Heart right ventricle (tissue), 16 donors: ENCODE data around the gene UNC5B. TPM values are rescaled to one million over a fixed set of nuclear protein-coding genes. Genes with fewer than 3 reads are reported as not detected.
A peak's percentile ranks its signal among the peaks of the same experiment; 100 is the strongest.

Experiments
- ATAC-seq, 8 donors: fragments of 200-7000 bp; cut with Tn5 transposase; one replicate each; pipeline ENCODE4 v1.9.1; 2020; ENCODE audit warnings: mild to moderate bottlenecking in 8 of 8, moderate library complexity in 8 of 8, moderate number of reproducible peaks in 1 of 8
- DNase-seq, 2 donors: peaks; one replicate each; pipeline ENCODE4 v3.0.0-alpha.2; 2020
- H3K27ac ChIP-seq, 10 donors: fragments of 200-600 bp; sonication (generic) in 2 of 10; one replicate each; pipeline versions ENCODE4 v1.5.0 to v1.8.0; 2020 to 2022; ENCODE audit warnings: mild to moderate bottlenecking in 3 of 10
- H3K27me3 ChIP-seq, 7 donors: fragments of 200-600 bp; one replicate each; pipeline ENCODE4 v1.8.0; 2021 to 2022; ENCODE audit warnings: mild to moderate bottlenecking in 2 of 7
- H3K36me3 ChIP-seq, 9 donors: fragments of 200-600 bp; sonication (generic) in 1 of 9; one replicate each; pipeline versions ENCODE4 v1.5.0 to v1.8.0; 2020 to 2022; ENCODE audit warnings: mild to moderate bottlenecking in 2 of 9
- H3K4me1 ChIP-seq, 9 donors: fragments of 200-600 bp; sonication (generic) in 1 of 9; one replicate each; pipeline versions ENCODE4 v1.5.0 to v1.8.0; 2020 to 2022; ENCODE audit warnings: mild to moderate bottlenecking in 4 of 9
- H3K4me3 ChIP-seq, 10 donors: fragments of 200-600 bp; sonication (generic) in 2 of 10; one replicate each; pipeline versions ENCODE4 v1.5.0 to v1.8.0; 2020 to 2022; ENCODE audit warnings: mild to moderate bottlenecking in 7 of 10, moderate library complexity in 2 of 10
- H3K9me3 ChIP-seq, 11 donors: fragments of 200-600 bp in 10 of 11; sonication (generic) in 2 of 11; one replicate each; pipeline versions ENCODE4 v1.5.0 to v1.8.0; 2013 to 2022; ENCODE audit warnings: mild to moderate bottlenecking in 2 of 11, control low read depth in 1 of 11, moderate library complexity in 1 of 11
- WGBS, 2 donors: extraction: QIAGEN DNeasy Blood & Tissue Kit; methylation state at CpG; one replicate each; pipeline ENCODE4 v1.1.7; 2013; ENCODE audit warnings: inconsistent platforms in 1 of 2; 5-methylcytosine and 5-hydroxymethylcytosine counted together
- intact Hi-C, 10 donors: fragments of 100-400 bp; cut with DNase I; formaldehyde crosslinking; loops; one replicate each; pipeline versions ENCODE4 v1.11.1 to v1.14.2; 2022
- polyA plus RNA-seq, 2 donors: library from polyadenylated mRNA; stranded (reverse); fragments of 200-250 nt; gene quantifications; one replicate each; pipeline ENCODE4 v1.2.3, GENCODE V29; 2013
- total RNA-seq, 10 donors: library from RNA; stranded (reverse); fragmentation: NEBNext Ultra II Directional in 3 of 10; extraction: Animal tissue kit (Norgen Biotek cat#: 25700) in 3 of 10; gene quantifications; one replicate each; pipeline versions ENCODE4 v1.2.1 to v1.2.4, GENCODE V29; 2021 to 2023
- TF ChIP-seq, protein P1 (sequence below), 9 donors: fragments of 200-600 bp; sonication (generic) in 2 of 9; IDR thresholded peaks; one replicate each; pipeline versions ENCODE4 v1.5.0 to v1.8.0; 2021 to 2022; ENCODE audit warnings: antibody characterized with exemption in 9 of 9, mild to moderate bottlenecking in 5 of 9, moderate library complexity in 1 of 9
- donor health status: Arrhythmogenic right ventricular cardiomyopathy.
- donor health status: ischemic (EF 13 %, LVEDD 7.1; RV severe dilation, severe dysfunction).
- donor health status: healthy with polysubstance abuse.
- donor health status: DM: no; HTN: yes; CAD: no.
- donor health status: DM: no; HTN: no; CAD: no.
- donor health status: ischemic (EF 25% LVEDD 6.9; RV normal size, moderate dysfunction).
- donor health status: ischemic (EF 25% LVEDD 5.7; RV mildly dilated, moderate dysfunction).
- donor health status: healthy.
- donor health status: DM: yes; HTN: yes; CAD: no.
- donor health status: Ischemic cardiomyopathy.
- donor health status: ischemic (EF 35%, LVEDD 5.7; RV mildly dilated, moderate dysfunction).
- donor health status: nonischemic (EF 11% LVEDD 7.7; RV severe dilation, severe dysfunction).
- donor health status: DM: yes; HTN: yes; CAD: no.
- donor health status: PGD.
- donor health status: ischemic (EF 29% LVEDD 5.4; RV normal size, mild dysfunction).
- donor health status: nonischemic (EF 23%, LVEDD 6.1; RV moderate dilation, normal function).

UNC5B gene
- total and polyA plus RNA-seq, 12 donors: 3.3 to 20.6 (median 12.1) TPM

DNA sequence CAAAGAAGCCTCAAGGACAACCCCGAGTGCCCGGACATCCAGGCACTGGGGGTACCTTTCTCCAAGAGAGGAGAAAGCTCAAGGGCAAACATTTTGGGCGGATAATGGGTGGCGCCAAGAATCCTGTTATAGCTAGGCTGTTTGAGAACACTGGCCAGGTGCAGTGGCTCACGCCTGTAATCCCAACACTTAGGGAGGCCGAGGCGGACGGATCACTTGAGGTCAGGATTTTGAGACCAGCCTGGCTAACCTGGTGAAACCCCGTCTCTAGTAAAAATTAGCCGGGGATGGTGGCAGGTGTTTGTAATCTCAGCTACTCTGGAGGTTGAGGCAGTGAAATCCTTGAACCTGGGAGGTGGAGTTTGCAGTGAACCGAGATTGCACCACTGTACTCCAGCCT lies 25.2 kb upstream of the UNC5B start:
- WGBS, 2 donors: 58 to 70% methylated on average over 11 of the region's 11 CpGs
- ATAC-seq: peak in 2 of 8 donors; percentile 6 to 26
- Histone ChIP-seq H3K9me3 (no peaks in the 10 kb centered on the region), H3K4me3 (no peak overlapping the region), H3K4me1 (peaks cover 0 to 31% (median 10%) of the 10 kb centered on the region in 9 donors), H3K27ac (no peak overlapping the region), H3K36me3 (no peaks in the 10 kb centered on the region), H3K27me3 (peaks cover 0 to 12% (median 0%) of the 10 kb centered on the region in 7 donors)
- TF ChIP-seq, protein P1, sequence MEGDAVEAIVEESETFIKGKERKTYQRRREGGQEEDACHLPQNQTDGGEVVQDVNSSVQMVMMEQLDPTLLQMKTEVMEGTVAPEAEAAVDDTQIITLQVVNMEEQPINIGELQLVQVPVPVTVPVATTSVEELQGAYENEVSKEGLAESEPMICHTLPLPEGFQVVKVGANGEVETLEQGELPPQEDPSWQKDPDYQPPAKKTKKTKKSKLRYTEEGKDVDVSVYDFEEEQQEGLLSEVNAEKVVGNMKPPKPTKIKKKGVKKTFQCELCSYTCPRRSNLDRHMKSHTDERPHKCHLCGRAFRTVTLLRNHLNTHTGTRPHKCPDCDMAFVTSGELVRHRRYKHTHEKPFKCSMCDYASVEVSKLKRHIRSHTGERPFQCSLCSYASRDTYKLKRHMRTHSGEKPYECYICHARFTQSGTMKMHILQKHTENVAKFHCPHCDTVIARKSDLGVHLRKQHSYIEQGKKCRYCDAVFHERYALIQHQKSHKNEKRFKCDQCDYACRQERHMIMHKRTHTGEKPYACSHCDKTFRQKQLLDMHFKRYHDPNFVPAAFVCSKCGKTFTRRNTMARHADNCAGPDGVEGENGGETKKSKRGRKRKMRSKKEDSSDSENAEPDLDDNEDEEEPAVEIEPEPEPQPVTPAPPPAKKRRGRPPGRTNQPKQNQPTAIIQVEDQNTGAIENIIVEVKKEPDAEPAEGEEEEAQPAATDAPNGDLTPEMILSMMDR (IDR thresholded peaks at IDR 0.05): no peak
- DNase-seq: no peak
- intact Hi-C loops: loop anchor here in 3 of 10 donors (2.0 to 10.0 kb wide), 2 partner anchors 16 to 112 kb away; no protein-coding TSS in a partner anchor

DNA sequence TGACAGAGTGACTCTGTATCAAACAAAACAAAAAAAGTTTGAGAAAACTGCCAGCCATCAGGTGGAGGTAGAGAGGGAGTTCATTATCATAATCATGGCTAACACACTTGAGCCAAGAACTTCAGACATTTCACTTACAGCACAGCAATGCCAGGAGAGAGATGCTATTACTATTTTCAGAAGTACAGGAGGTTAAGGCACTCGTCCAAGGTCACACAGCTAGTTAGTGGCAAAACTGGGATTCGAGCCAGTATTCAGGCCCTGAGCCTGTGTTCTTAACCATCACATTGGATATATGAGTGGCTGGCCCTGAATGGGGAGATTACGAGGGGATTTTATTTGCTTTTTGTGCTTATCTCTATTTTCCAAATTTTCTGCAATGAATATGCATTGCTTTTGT lies 24.8 kb upstream of the UNC5B start:
- Histone ChIP-seq H3K9me3 (no peaks in the 10 kb centered on the region), H3K36me3 (no peaks in the 10 kb centered on the region), H3K4me1 (peaks cover 0 to 31% (median 10%) of the 10 kb centered on the region in 9 donors), H3K4me3 (no peak overlapping the region), H3K27ac (peak overlapping the region in 3 of 10 donors; percentile 3 to 53 (median 7)), H3K27me3 (peaks cover 0 to 12% (median 0%) of the 10 kb centered on the region in 7 donors)
- intact Hi-C loops: loop anchor here in 3 of 10 donors (2.0 to 10.0 kb wide), 2 partner anchors 15 to 113 kb away; no protein-coding TSS in a partner anchor
- WGBS, 2 donors: 22 to 25% methylated on average over 3 of the region's 3 CpGs
- TF ChIP-seq, protein P1 (IDR thresholded peaks at IDR 0.05): peak in 1 of 9 donors; percentile 12
- ATAC-seq (peak; percentile 62 to 92 (median 86)), DNase-seq (peak in 1 of 2 donors; percentile 72)

DNA sequence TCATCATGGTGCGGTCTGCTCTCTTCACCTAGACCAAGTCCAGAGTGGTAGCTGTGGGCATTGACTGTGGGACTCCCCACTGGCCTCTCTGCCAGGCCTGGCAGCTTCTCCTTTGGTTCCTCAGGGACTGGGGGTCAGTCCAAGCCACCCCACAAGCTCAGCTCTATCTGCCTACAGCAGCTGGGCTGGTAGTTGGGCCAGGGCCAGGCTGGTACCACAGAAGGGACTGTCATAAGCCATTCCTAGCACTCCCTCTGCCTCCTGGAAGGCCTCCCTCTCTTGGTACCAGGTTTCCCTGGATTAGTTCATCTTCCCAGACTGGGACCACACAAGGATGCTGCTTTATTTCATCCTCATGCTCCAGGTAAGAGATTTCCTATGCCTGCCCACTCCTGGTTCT lies 24.2 kb upstream of the UNC5B start:
- Histone ChIP-seq H3K27me3 (peaks cover 0 to 11% (median 0%) of the 10 kb centered on the region in 7 donors), H3K4me1 (peaks cover 0 to 31% (median 10%) of the 10 kb centered on the region in 9 donors), H3K36me3 (no peaks in the 10 kb centered on the region), H3K9me3 (no peaks in the 10 kb centered on the region), H3K4me3 (no peak overlapping the region), H3K27ac (peak overlapping the region in 4 of 10 donors; percentile 3 to 59 (median 30))
- intact Hi-C loops: loop anchor here in 2 of 10 donors (10.0 kb wide), 1 partner anchor 113 kb away; no protein-coding TSS in a partner anchor
- peak in 2 of 8 donors; percentile 28 to 32 for ATAC-seq
- DNase-seq: no peak
- TF ChIP-seq, protein P1 (IDR thresholded peaks at IDR 0.05): no peak
- WGBS, 2 donors: 71 to 84% methylated on average over 1 of the region's 1 CpG

- TF ChIP-seq, protein P1 (IDR thresholded peaks at IDR 0.05): no peak
- Histone ChIP-seq H3K4me1 (peaks cover 0 to 31% (median 10%) of the 10 kb centered on the region in 9 donors), H3K27me3 (peaks cover 0 to 7% (median 0%) of the 10 kb centered on the region in 7 donors), H3K27ac (no peak overlapping the region), H3K9me3 (no peaks in the 10 kb centered on the region), H3K36me3 (no peaks in the 10 kb centered on the region), H3K4me3 (no peak overlapping the region)
- ATAC-seq (no peak), DNase-seq (no peak)
- intact Hi-C loops: no loop called here
- 48 to 65% methylated on average over 4 of the region's 4 CpGs for WGBS, 2 donors
Measured at GRCh38 chr10:71191019-71191418, 21.4 kb upstream of the UNC5B start.
